B cell (primary cell): ENCODE measurements around the gene OR52E6.

Experiments
- EZH2 ChIP-seq: IDR thresholded peaks from 2 replicates; pipeline ENCODE4 v1.6.1; 2012; ENCODE audit warnings: borderline replicate concordance, low read depth, mild to moderate bottlenecking, moderate library complexity, low read length; ENCODE audit not compliant: insufficient read depth, poor library complexity, severe bottlenecking
- TF ChIP-seq, protein P1 (sequence below): fragments of 200-600 bp; IDR thresholded peaks from one replicate; pipeline ENCODE4 v1.8.0; 2022; ENCODE audit warnings: antibody characterized with exemption, mild to moderate bottlenecking

DNA sequence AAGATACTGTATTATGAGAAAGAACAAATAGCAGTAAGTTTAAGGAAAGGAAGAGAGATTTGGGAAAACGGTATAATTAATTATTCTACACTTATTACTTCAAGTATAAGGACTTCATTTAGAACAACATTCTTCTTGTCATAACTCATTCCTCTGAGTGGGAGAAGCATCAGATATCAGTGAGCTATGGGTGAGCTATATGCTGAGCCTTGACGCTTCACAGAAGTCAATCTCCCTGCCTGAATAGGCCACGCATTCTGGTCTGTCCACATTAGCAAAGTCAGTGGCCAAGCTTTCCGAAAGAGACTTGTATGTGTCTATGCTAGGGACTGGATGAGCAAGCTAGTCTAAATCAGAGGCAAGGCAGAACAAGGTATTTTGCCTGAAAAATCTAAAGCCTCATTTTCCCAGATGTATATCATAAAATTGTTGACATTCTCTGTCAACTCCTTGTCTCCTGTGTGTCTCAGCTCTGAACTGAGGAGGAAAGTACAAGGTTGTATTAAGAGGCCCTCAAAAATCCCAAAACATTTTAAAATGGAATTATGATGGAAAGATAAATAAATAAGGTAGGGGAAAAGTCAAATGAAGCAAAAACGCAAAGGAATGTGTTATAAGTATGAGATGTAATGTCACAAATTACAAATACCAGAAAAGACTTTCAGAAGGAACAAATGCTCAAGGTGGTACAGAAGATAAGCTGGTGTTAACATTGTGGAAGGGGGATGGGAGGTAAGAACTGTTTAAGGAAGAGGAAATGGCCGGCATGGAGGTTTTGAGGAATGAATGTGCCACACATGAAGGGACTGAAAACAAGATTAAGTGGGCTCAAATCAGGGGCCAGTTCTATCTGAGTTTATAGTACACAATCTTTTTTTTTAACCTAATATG lies 31.5 kb downstream of the OR52E6 start:
- TF ChIP-seq, protein P1, sequence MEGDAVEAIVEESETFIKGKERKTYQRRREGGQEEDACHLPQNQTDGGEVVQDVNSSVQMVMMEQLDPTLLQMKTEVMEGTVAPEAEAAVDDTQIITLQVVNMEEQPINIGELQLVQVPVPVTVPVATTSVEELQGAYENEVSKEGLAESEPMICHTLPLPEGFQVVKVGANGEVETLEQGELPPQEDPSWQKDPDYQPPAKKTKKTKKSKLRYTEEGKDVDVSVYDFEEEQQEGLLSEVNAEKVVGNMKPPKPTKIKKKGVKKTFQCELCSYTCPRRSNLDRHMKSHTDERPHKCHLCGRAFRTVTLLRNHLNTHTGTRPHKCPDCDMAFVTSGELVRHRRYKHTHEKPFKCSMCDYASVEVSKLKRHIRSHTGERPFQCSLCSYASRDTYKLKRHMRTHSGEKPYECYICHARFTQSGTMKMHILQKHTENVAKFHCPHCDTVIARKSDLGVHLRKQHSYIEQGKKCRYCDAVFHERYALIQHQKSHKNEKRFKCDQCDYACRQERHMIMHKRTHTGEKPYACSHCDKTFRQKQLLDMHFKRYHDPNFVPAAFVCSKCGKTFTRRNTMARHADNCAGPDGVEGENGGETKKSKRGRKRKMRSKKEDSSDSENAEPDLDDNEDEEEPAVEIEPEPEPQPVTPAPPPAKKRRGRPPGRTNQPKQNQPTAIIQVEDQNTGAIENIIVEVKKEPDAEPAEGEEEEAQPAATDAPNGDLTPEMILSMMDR = no peak
- TF ChIP-seq EZH2 = no peak
